ENCODE data around the gene TANC1.
"Not testable (repeated sequence)": the region's sequence is repeated elsewhere in the genome, so short reads cannot be mapped to it uniquely, and the experiment has no call there.

The TANC1 gene

GRCh38 chr2:159032580-159032979 lies 64.1 kb downstream of the TANC1 start:
- DNase-seq = no peak

- DNase-seq = no peak
These were observed 66.3 kb downstream of the TANC1 start for GRCh38 chr2:159034713-159035112.

GRCh38 chr2:159035790-159036411 lies 67.5 kb downstream of the TANC1 start:
- no peak for DNase-seq

- not testable (repeated sequence) for DNase-seq
These were observed 68.0 kb downstream of the TANC1 start for GRCh38 chr2:159036461-159036860.

GRCh38 chr2:159041328-159041727 lies 72.9 kb downstream of the TANC1 start:
- not testable (repeated sequence) for DNase-seq

GRCh38 chr2:159042115-159042850 lies 73.8 kb downstream of the TANC1 start:
- no peak for DNase-seq

GRCh38 chr2:159043710-159044109 lies 75.3 kb downstream of the TANC1 start:
- no peak for DNase-seq

GRCh38 chr2:159044804-159045286 lies 76.4 kb downstream of the TANC1 start:
- DNase-seq = no peak

- no peak for DNase-seq
These were observed 77.4 kb downstream of the TANC1 start for GRCh38 chr2:159045545-159046454.

GRCh38 chr2:159046966-159047365 lies 78.5 kb downstream of the TANC1 start:
- DNase-seq = no peak

GRCh38 chr2:159050426-159050825 lies 82.0 kb downstream of the TANC1 start:
- no peak for DNase-seq

- no peak for DNase-seq
These were observed 82.7 kb downstream of the TANC1 start for GRCh38 chr2:159051133-159051532.

- no peak for DNase-seq
These were observed 83.2 kb downstream of the TANC1 start for GRCh38 chr2:159051661-159052060.

GRCh38 chr2:159052157-159052601 lies 83.7 kb downstream of the TANC1 start:
- no peak for DNase-seq

GRCh38 chr2:159053161-159054031 lies 85.0 kb downstream of the TANC1 start:
- no peak for DNase-seq

GRCh38 chr2:159054032-159054334 lies 85.5 kb downstream of the TANC1 start:
- DNase-seq = no peak

- DNase-seq = no peak
These were observed 86.5 kb downstream of the TANC1 start for GRCh38 chr2:159054985-159055384.

- no peak for DNase-seq
These were observed 92.1 kb downstream of the TANC1 start for GRCh38 chr2:159060518-159060917.

GRCh38 chr2:159063677-159064076 lies 95.2 kb downstream of the TANC1 start:
- DNase-seq = no peak

- DNase-seq = no peak
These were observed 96.2 kb downstream of the TANC1 start for GRCh38 chr2:159064446-159065301.

- no peak for DNase-seq
These were observed 96.9 kb downstream of the TANC1 start for GRCh38 chr2:159065313-159065712.

- no peak for DNase-seq
These were observed 97.5 kb downstream of the TANC1 start for GRCh38 chr2:159065891-159066290.
